Neural cell (in vitro differentiated cells): Measurements from ENCODE around the gene EXOC4. TPM values are rescaled to one million over a fixed set of nuclear protein-coding genes. Genes with fewer than 3 reads are reported as not detected.

Source experiments
- H2AFZ ChIP-seq: fragments of 200-600, 300-800 bp; sonication (generic), shearing (Covaris generic); 2 replicates; pipeline ENCODE4 v1.6.0; 2014; ENCODE audit warnings: low read depth, mild to moderate bottlenecking, antibody characterized with exemption, low read length, moderate library complexity
- H3F3A ChIP-seq: fragments of 200-600 bp; shearing (Covaris generic); 2 replicates; pipeline ENCODE4 v1.6.1; 2016; ENCODE audit warnings: mild to moderate bottlenecking, moderate library complexity, mixed read lengths, antibody characterized with exemption, low read length; ENCODE audit not compliant: insufficient read depth, poor library complexity, severe bottlenecking
- H3K27ac ChIP-seq: fragments of 200-600, 300-800 bp; sonication (generic), shearing (Covaris generic); 2 replicates; pipeline ENCODE4 v1.5.1; 2014; ENCODE audit warnings: mild to moderate bottlenecking, low read length, moderate library complexity
- H3K27me3 ChIP-seq: fragments of 300-800, 200-600 bp; sonication (generic), shearing (Covaris generic); 2 replicates; pipeline ENCODE4 v1.6.0; 2014; ENCODE audit warnings: mild to moderate bottlenecking, low read depth, low read length, moderate library complexity; ENCODE audit not compliant: insufficient read depth
- H3K36me3 ChIP-seq: fragments of 300-800, 200-600 bp; sonication (generic), shearing (Covaris generic); 2 replicates; pipeline ENCODE4 v1.5.1; 2014; ENCODE audit warnings: mild to moderate bottlenecking, antibody characterized with exemption, low read length, moderate library complexity; ENCODE audit not compliant: insufficient read depth
- H3K4me2 ChIP-seq: fragments of 300-800, 200-600 bp; sonication (generic), shearing (Covaris generic); 2 replicates; pipeline ENCODE4 v1.6.0; 2014; ENCODE audit warnings: mild to moderate bottlenecking, low read length
- H3K4me3 ChIP-seq: fragments of 300-800, 200-600 bp; sonication (generic), shearing (Covaris generic); 2 replicates; pipeline ENCODE4 v1.5.1; 2014; ENCODE audit warnings: mild to moderate bottlenecking, low read length, moderate library complexity
- H3K79me2 ChIP-seq: fragments of 200-600 bp; shearing (Covaris generic); replicated peaks from 2 replicates; pipeline ENCODE4 v1.6.0; 2014; ENCODE audit warnings: mild to moderate bottlenecking, low read length, moderate library complexity; ENCODE audit not compliant: insufficient read depth
- H3K9ac ChIP-seq: fragments of 300-800, 200-600 bp; sonication (generic), shearing (Covaris generic); 2 replicates; pipeline ENCODE4 v1.6.1; 2016; ENCODE audit warnings: mild to moderate bottlenecking, low read length, mixed read lengths
- H3K9me2 ChIP-seq: fragments of 200-600 bp; shearing (Covaris generic); 2 replicates; pipeline ENCODE4 v1.6.1; 2016; ENCODE audit warnings: mild to moderate bottlenecking, low read length, mixed read lengths; ENCODE audit not compliant: insufficient read depth
- H3K9me3 ChIP-seq: fragments of 200-600, 300-800 bp; sonication (generic), shearing (Covaris generic); 2 replicates; pipeline ENCODE4 v1.6.1; 2016; ENCODE audit warnings: mild to moderate bottlenecking, mixed run types, low read length, moderate library complexity, mixed read lengths
- H4K20me1 ChIP-seq: fragments of 200-600 bp; shearing (Covaris generic); 2 replicates; pipeline ENCODE4 v1.6.1; 2016; ENCODE audit warnings: mild to moderate bottlenecking, mixed run types; ENCODE audit not compliant: insufficient read depth
- CTCF ChIP-seq: fragments of 450-650 bp; IDR thresholded peaks from 2 replicates; pipeline ENCODE4 v1.5.1; 2014; ENCODE audit warnings: antibody characterized with exemption, mild to moderate bottlenecking, moderate library complexity; ENCODE audit not compliant: poor library complexity, severe bottlenecking
- EP300 ChIP-seq: fragments of 450-650 bp; conservative IDR thresholded peaks from 2 replicates; pipeline ENCODE4 v1.6.1; 2014; ENCODE audit warnings: antibody characterized with exemption, mild to moderate bottlenecking, moderate library complexity; ENCODE audit not compliant: poor library complexity, severe bottlenecking
- EZH2 ChIP-seq: fragments of 200-600, 300-800 bp; shearing (Covaris generic), sonication (generic); IDR thresholded peaks from 2 replicates; pipeline ENCODE4 v1.6.1; 2014; ENCODE audit warnings: antibody characterized with exemption, low read length, borderline replicate concordance, mild to moderate bottlenecking; ENCODE audit not compliant: insufficient read depth, poor library complexity, severe bottlenecking
- MXI1 ChIP-seq: fragments of 450-650 bp; conservative IDR thresholded peaks from 2 replicates; pipeline ENCODE4 v1.6.1; 2014; ENCODE audit warnings: antibody characterized with exemption, mild to moderate bottlenecking; ENCODE audit not compliant: poor library complexity, severe bottlenecking
- POLR2AphosphoS5 ChIP-seq: IDR thresholded peaks from 2 replicates; pipeline ENCODE4 v1.6.1; 2012
- RAD21 ChIP-seq: fragments of 450-650 bp; conservative IDR thresholded peaks from 2 replicates; pipeline ENCODE4 v1.6.1; 2014; ENCODE audit warnings: antibody characterized with exemption, mild to moderate bottlenecking, moderate library complexity
- REST ChIP-seq: IDR thresholded peaks from 2 replicates; pipeline ENCODE4 v1.6.1; 2012; ENCODE audit warnings: borderline replicate concordance
- SMC3 ChIP-seq: fragments of 450-650 bp; conservative IDR thresholded peaks from 2 replicates; pipeline ENCODE4 v1.6.1; 2014; ENCODE audit warnings: antibody characterized with exemption, mild to moderate bottlenecking, moderate library complexity; ENCODE audit not compliant: poor library complexity
- TAF1 ChIP-seq: IDR thresholded peaks from 2 replicates; pipeline ENCODE4 v1.6.1; 2012; ENCODE audit warnings: low read depth
- polyA plus RNA-seq: library from polyadenylated mRNA; depleted of rRNA; stranded (reverse); fragments of >200 nt; gene quantifications from 2 replicates; pipeline ENCODE4 v1.2.3, GENCODE V29; 2014

EXOC4 gene
- polyA plus RNA-seq, 1 donor from 2014 or later = 36.5 TPM

- Histone ChIP-seq H3K27me3 (no peaks in the 10 kb centered on the region), H3K4me3 (no peak overlapping the region), H3K9ac (no peak overlapping the region), H3K9me3 (no peaks in the 10 kb centered on the region), H3K36me3 (no peaks in the 10 kb centered on the region), H4K20me1 (no peaks in the 10 kb centered on the region), H3K27ac (no peak overlapping the region), H3F3A (no peaks in the 10 kb centered on the region), H3K9me2 (no peaks in the 10 kb centered on the region), H2AFZ (no peak overlapping the region), H3K79me2 (no peaks in the 10 kb centered on the region), H3K4me2 (no peak overlapping the region)
- TF ChIP-seq EP300 = no peak
- TF ChIP-seq TAF1 = no peak
- TF ChIP-seq MXI1 = no peak
- no peak for TF ChIP-seq POLR2AphosphoS5
- TF ChIP-seq REST = no peak
Measured at GRCh38 chr7:133910761-133911160, 657.9 kb downstream of the EXOC4 start.

DNA sequence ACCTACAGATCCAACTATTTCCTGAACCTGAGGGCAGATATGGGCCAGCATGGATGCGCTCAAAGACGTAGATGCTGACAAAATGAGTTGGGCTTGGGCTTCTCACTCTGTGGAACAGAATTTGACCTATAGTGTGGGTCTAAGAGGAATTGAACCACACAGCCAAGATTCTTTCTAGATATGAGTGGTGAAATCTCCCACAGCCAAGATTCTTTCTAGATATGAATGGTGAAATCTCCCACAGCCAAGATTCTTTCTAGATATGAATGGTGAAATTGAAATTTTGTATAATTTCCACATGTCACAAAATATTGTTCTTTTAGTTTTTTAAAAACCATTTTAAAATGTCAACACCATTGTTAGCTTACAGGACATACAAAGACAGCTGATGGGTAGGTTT lies 658.8 kb downstream of the EXOC4 start:
- TF ChIP-seq SMC3 (no peak), EP300 (no peak), MXI1 (no peak), POLR2AphosphoS5 (no peak), TAF1 (no peak), CTCF (no peak), REST (no peak), RAD21 (no peak), EZH2 (no peak)
- H3K4me2 ChIP-seq = no peak overlapping the region
- H3K9me2 ChIP-seq = no peaks in the 10 kb centered on the region
- H4K20me1 ChIP-seq = no peaks in the 10 kb centered on the region
- no peaks in the 10 kb centered on the region for H3K36me3 ChIP-seq
- H3K9ac ChIP-seq = no peak overlapping the region
- no peaks in the 10 kb centered on the region for H3K9me3 ChIP-seq
- H3F3A ChIP-seq = no peaks in the 10 kb centered on the region
- H3K27me3 ChIP-seq = no peaks in the 10 kb centered on the region
- H3K4me3 ChIP-seq = no peak overlapping the region
- H3K79me2 ChIP-seq = no peaks in the 10 kb centered on the region
- no peak overlapping the region for H3K27ac ChIP-seq
- no peak overlapping the region for H2AFZ ChIP-seq
